ENCODE data around the gene MED27. TPM values are rescaled to one million over a fixed set of nuclear protein-coding genes. Genes with fewer than 3 reads are reported as not detected.

The MED27 gene
- total RNA-seq, 1 donor from 2014 or later: 10.5 TPM

- DNase-seq (ENCODE audit: low read depth) (no peak), FAIRE-seq (no peak)
- TF ChIP-seq CTCF (IDR thresholded peaks at IDR 0.05; ENCODE audit: insufficient read depth, low read length, severe bottlenecking): no peak
- Histone ChIP-seq H3K4me3 (ENCODE audit: low read depth, low read length) (no peak overlapping the region), H3K27me3 (ENCODE audit: control insufficient read depth, insufficient read depth, low read length) (no peaks in the 10 kb centered on the region), H3K36me3 (ENCODE audit: control insufficient read depth, insufficient read depth, low read length) (no peaks in the 10 kb centered on the region)
Measured at GRCh38 chr9:132035679-132036078, 44.0 kb downstream of the MED27 start.

- FAIRE-seq (no peak), DNase-seq (ENCODE audit: low read depth) (no peak)
- no peak for TF ChIP-seq CTCF (IDR thresholded peaks at IDR 0.05; ENCODE audit: insufficient read depth, low read length, severe bottlenecking)
- no peaks in the 10 kb centered on the region for H3K27me3 ChIP-seq (ENCODE audit: control insufficient read depth, insufficient read depth, low read length)
- no peaks in the 10 kb centered on the region for H3K36me3 ChIP-seq (ENCODE audit: control insufficient read depth, insufficient read depth, low read length)
- no peak overlapping the region for H3K4me3 ChIP-seq (ENCODE audit: low read depth, low read length)
Measured at GRCh38 chr9:132032238-132032950, 47.3 kb downstream of the MED27 start.

- no peaks in the 10 kb centered on the region for H3K36me3 ChIP-seq (ENCODE audit: control insufficient read depth, insufficient read depth, low read length)
- no peak for TF ChIP-seq CTCF (IDR thresholded peaks at IDR 0.05; ENCODE audit: insufficient read depth, low read length, severe bottlenecking)
- FAIRE-seq (no peak), DNase-seq (ENCODE audit: low read depth) (no peak)
- no peaks in the 10 kb centered on the region for H3K27me3 ChIP-seq (ENCODE audit: control insufficient read depth, insufficient read depth, low read length)
- H3K4me3 ChIP-seq (ENCODE audit: low read depth, low read length): no peak overlapping the region
Measured at GRCh38 chr9:132031467-132032237, 48.0 kb downstream of the MED27 start.

GRCh38 chr9:132030626-132031325, 48.9 kb downstream of the MED27 start:
- no peak for TF ChIP-seq CTCF (IDR thresholded peaks at IDR 0.05; ENCODE audit: insufficient read depth, low read length, severe bottlenecking)
- H3K36me3 ChIP-seq (ENCODE audit: control insufficient read depth, insufficient read depth, low read length): no peaks in the 10 kb centered on the region
- H3K4me3 ChIP-seq (ENCODE audit: low read depth, low read length): no peak overlapping the region
- no peaks in the 10 kb centered on the region for H3K27me3 ChIP-seq (ENCODE audit: control insufficient read depth, insufficient read depth, low read length)
- FAIRE-seq: no peak
- no peak for DNase-seq (ENCODE audit: low read depth)

GRCh38 chr9:132027752-132028663, 51.7 kb downstream of the MED27 start:
- DNase-seq (ENCODE audit: low read depth) (peak; percentile 84), FAIRE-seq (peak; percentile 98)
- Histone ChIP-seq H3K4me3 (ENCODE audit: low read depth, low read length) (no peak overlapping the region), H3K27me3 (ENCODE audit: control insufficient read depth, insufficient read depth, low read length) (no peaks in the 10 kb centered on the region), H3K36me3 (ENCODE audit: control insufficient read depth, insufficient read depth, low read length) (no peaks in the 10 kb centered on the region)
- no peak for TF ChIP-seq CTCF (IDR thresholded peaks at IDR 0.05; ENCODE audit: insufficient read depth, low read length, severe bottlenecking)
